Raji (cell line): Measurements from ENCODE around the gene OR5D16.
"Not testable (repeated sequence)": the region's sequence is repeated elsewhere in the genome, so short reads cannot be mapped to it uniquely, and the experiment has no call there.

Source experiments
- POLR2A ChIP-seq: IDR thresholded peaks from 2 replicates; pipeline ENCODE4 v1.6.1; 2011; ENCODE audit warnings: low read depth, low read length, control low read depth; ENCODE audit not compliant: insufficient read depth

OR5D16 gene

DNA sequence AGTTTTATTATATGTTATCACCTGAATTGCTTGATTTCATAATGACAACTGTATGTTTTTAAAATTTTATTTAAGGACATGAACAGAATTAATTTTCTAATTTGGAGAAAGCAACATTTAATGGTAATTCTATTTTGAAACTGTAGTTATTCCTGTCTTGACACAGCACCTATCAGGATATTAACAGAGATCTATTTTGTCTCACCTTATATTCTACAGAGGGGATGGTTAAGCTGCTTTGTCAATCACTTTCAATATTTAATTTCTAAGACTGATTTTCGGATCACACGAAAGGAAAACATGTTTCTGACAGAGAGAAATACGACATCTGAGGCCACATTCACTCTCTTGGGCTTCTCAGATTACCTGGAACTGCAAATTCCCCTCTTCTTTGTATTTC, at the start of gene OR5D16:
Gene OR5D16 (plus strand): TSS at position 301 of the 400 bp plus-strand sequence. CDS start 0 bp downstream, at position 301.
- TF ChIP-seq POLR2A, result no peak

DNA sequence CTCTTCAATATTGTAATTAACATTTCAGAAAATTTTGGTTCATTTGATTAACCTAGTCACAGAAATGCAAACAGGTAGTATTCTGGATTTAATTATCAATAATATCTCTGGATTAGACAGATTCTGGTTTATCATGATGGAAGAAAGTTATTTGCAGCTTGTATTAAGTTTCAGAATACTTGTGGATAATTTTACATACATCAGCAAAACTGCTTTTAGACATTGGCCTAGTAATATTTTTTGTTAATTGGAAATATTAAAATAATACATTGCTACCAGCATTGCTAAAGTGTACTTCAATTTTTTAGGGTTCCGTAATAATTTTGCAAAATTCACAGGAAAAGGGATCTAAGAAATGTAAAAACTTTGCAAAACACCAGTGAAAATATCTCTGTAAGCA, 46.9 kb upstream of the OR5D16 start:
- no peak for TF ChIP-seq POLR2A

DNA sequence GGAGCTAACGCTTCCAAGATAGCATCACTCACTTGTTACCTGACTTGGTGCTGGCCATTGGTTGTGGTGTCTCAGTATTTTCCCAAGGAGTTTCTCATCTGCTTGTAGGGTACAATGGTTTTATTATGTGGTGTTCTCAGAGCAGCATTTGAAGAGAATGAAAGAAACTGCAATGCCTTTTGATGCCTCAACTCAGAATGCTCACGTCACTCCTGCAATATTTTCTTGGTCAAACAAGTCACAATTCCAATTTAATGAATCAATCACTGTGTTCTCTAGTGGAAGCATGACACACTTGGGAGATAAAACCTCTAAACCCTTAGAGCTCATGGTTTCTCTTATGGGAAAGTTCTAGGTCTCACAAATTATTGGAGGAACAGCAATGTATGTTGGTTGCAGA, 45.2 kb upstream of the OR5D16 start:
- TF ChIP-seq POLR2A, result no peak

DNA sequence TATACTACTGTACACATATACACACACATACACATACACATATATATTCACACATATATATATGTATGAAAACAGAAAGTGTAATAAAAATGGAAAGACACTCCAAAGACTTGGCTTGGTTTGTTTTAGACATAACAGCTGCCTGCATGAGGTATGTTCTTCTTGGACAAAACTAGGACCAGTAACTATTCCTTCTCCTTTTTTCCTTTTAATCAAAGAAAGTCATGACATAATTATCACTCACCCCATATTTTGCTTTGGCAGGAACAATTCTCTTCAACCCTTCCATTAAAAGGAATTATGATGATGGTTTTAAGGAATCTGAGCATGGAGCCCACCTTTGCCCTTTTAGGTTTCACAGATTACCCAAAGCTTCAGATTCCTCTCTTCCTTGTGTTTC, 43.3 kb upstream of the OR5D16 start, which contains the start of gene OR5D14:
Gene OR5D14 (plus strand): TSS at position 301 of the 400 bp plus-strand sequence. CDS start 0 bp downstream, at position 301.
- no peak for TF ChIP-seq POLR2A

DNA sequence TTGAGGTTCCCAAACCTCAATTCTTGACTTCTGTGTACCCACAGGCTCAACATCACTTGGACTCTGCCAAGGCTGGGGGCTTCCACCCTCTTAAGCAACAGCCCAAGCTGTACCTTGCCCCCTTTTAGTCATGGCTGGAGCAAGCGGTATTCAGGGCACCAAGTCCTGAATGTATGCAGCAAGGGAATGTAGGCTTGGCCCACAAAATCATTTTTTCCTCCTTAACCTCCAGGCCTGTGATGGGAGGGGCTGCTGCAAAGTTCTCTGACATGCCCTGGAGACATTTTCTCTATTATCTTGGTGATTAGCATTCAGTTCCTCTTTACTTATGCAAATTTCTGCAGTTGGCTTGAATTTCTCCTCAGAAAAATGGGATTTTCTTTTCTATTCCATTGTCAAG, 32.3 kb upstream of the OR5D16 start:
- no peak for TF ChIP-seq POLR2A

DNA sequence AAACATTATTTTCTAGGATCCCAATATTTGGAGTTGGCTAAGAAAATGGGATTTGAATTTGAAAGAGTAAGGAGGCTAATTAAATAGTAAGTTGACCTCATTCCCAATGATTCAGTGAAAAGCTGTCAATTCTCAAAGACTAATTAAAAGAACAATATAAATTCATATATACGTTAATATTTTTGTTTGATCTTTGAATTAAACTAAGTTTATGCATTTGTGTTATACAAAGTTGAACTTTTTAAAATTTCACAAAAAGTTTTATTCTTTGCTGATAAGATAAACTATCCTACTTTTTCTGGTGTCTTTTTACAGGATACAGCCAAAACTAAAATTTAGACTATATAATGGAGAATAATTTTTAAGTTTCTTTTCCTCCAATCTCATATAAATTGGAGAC, 27.5 kb upstream of the OR5D16 start, which contains the start of gene OR5L1:
Gene OR5L1 (plus strand): TSS at position 301 of the 400 bp plus-strand sequence. CDS start 100 bp downstream, outside the sequence.
- TF ChIP-seq POLR2A, result no peak

DNA sequence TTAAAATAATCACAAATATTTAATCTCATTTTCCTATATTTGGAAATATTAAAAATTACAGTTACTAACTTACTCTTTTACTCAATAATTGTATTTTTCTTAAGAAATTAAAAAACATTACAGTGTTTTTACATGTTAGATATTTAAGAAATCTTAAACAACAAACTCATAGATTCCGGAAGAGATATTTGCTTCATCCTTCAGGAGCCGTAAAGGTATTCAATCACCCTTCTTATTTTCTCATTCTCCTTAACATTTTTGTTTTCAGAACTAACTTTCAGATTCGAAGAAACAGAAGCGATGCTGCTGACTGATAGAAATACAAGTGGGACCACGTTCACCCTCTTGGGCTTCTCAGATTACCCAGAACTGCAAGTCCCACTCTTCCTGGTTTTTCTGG, 19.2 kb upstream of the OR5D16 start, which contains the start of gene OR5D18:
Gene OR5D18 (plus strand): TSS at position 301 of the 400 bp plus-strand sequence. CDS start 0 bp downstream, at position 301.
- no peak for TF ChIP-seq POLR2A

DNA sequence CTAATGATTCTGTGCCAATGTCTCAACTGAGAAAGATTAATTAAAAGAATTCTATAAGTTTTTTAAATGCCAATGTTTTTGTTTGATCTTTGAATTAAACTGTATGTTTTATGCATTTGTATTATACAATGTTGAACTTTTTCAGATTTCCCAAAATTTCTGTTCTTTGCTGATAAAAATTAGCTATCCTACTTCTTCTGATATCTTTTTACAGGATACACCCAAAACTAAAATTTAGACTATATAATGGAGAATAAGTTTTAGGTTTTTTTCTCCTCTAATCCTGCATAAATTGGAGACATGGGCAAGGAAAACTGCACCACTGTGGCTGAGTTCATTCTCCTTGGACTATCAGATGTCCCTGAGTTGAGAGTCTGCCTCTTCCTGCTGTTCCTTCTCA, 11.6 kb upstream of the OR5D16 start, which contains the start of gene OR5L2:
Gene OR5L2 (plus strand): TSS at position 301 of the 400 bp plus-strand sequence. CDS start 0 bp downstream, at position 301.
- no peak for TF ChIP-seq POLR2A

DNA sequence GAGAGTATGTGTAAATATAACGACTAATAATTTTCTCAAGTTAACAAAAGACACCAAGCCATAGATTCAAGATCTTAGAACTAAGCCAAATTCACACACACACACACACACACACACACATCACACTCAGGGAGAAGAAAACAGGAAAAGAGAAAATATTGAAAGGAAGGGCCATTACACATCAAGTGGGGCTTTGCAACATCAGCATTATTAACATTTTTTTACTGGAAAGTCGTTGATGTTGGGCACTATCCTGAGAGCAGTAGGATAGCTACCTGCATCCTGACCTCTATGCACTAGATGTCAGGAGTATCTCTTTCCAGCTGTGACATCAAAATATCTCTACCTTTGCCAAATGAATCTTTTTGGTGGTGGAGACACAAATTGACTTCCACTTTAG, 8.9 kb downstream of the OR5D16 start:
- TF ChIP-seq POLR2A, result no peak

DNA sequence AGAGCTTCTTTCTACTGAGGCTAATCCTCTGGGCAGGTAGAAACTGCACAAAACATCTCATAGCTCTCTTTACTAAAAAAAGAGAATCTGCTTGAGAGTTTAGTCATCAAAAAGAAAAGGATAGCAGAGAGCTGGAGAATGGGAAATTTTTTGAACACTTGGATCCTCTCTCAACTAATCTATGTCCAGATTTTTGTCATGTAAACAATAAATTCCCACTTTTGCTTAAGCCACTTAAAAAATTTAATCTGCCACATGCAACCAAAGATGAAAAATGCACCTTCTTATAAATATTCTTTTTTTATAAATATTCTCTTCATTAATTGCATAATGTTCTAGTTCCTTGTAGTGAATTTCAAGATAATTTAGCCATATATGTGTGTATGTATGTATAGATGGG, 10.5 kb downstream of the OR5D16 start:
- no peak for TF ChIP-seq POLR2A

DNA sequence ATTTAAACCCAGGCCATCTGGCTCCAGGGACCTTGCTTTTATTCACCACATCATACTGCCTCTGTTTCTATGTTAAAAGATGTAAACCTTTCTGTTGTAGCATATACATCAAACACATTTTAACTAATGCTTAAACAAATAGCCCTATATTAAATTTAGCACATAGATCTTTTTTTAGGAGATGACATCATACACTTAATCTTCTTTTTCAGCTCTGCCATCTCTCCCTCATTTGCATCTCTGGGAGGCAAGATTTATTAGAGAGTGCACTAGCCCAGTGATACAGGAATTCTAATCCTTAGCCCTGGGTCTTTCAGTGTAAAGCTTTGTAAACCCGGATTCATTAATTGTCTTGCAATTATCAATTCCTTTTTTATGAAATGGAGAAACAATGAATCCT, 13.6 kb downstream of the OR5D16 start:
- TF ChIP-seq POLR2A, result no peak

DNA sequence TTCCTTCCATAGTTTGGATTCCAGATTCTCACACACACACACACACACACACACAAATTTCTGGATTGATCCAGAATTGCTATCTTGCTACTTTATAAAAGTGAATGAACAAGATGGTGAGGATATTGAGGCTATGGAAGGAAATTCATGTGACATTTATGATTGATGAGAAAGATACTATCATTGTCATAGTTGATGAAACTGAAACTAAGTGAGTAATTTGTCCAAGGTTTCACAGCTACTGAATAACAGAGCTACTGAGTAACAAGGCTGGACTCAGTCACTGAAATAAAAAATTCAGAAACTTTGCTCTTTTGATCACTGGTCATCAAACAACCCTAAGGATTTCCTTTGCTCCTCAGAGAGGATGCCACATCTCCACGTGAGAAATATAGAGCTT, 16.2 kb downstream of the OR5D16 start:
- no peak for TF ChIP-seq POLR2A

DNA sequence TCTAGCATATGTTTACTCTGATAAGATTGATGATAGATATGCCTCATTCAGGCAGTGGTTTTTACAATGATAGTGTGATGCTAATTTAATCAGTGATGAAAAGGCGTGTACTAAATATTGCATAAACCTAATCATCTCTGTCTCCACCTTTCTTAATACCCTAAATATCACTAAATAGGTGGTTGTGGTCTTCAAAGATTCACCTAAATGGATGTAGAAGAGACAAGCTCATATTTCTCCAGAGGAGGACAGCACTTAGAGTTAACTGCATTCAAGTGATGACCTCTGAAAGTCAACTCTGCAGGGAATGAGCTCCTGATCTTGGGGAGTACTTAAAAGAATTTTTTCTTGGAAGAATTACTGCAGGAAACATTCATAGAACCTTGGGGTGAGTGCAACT, 44.4 kb downstream of the OR5D16 start, which contains the start of gene TRIM51:
Gene TRIM51 (plus strand): TSS at position 301 of the 400 bp plus-strand sequence. CDS start 2,132 bp downstream, outside the sequence.
- not testable (repeated sequence) for TF ChIP-seq POLR2A
